ENCODE measurements around the gene ZNF10.

Gene ZNF10

DNA sequence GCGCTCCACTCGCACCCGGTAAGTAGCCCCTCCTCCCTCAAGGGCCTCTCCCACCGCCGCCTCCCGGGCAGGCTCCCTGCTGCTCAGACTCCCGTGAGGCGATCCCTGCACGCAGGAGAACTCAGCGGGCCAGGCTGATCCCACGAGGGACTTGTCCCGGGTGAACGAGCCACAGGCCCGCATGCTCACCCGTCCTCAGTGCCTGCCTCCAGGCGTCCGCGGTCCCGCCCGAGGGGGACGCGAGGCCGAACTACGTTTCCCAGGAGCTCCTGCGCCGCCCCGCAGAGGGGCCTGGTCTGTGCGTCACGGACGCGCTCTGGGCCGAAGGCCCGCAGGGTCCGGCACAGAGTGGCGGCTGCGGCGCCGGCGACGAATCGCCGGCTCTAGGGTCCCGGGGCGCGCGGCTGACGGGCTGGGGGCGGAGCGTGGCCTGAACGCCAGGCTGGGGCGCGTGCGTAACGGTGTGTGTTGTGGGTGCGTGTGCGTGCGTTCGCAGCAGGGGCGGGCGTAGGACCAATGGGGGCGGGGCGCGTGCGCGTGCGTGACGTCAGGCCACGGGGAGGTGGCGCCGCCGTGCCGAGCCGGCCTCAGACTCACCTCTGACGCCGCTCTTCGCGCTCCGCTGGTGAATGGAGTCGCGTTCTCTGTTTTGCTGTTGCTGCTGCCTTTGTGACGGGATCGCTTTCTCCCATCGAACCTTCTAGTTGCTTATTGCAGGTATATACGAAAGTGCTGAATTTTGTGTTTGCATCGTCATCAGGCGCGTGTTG lies at the start of gene ZNF10, which contains the start of gene ZNF891:
TSS of gene ZNF10 (plus strand) at position 590 of the 770 bp plus-strand sequence. CDS start 13,866 bp downstream, outside the sequence.
TSS of gene ZNF891 (minus strand) at position 237 of the 770 bp plus-strand sequence. CDS start 8,356 bp downstream, outside the sequence.
- H3K4me1 Mint-ChIP-seq, result peaks cover 25% of the 10 kb centered on the region
- H3K9me3 Mint-ChIP-seq, result peaks cover 23% of the 10 kb centered on the region
- H3K27ac Mint-ChIP-seq, result peak within 1 kb of the TSS; percentile 99
- peak within 1 kb of the TSS; percentile 98 for H3K4me3 Mint-ChIP-seq
- no peaks in the 10 kb centered on the region for H3K27me3 Mint-ChIP-seq
- ATAC-seq, result peak; percentile 97
- peaks cover 65% of the 10 kb centered on the region for H3K36me3 Mint-ChIP-seq

- Mint-ChIP-seq H3K9me3 (peaks cover 28% of the 10 kb centered on the region), H3K27ac (no peak overlapping the region), H3K4me3 (no peak overlapping the region), H3K4me1 (peaks cover 5% of the 10 kb centered on the region), H3K27me3 (no peaks in the 10 kb centered on the region), H3K36me3 (peaks cover 55% of the 10 kb centered on the region)
- ATAC-seq, result no peak
Measured at GRCh38 chr12:133081159-133081780, 49.2 kb upstream of the ZNF10 start.

DNA sequence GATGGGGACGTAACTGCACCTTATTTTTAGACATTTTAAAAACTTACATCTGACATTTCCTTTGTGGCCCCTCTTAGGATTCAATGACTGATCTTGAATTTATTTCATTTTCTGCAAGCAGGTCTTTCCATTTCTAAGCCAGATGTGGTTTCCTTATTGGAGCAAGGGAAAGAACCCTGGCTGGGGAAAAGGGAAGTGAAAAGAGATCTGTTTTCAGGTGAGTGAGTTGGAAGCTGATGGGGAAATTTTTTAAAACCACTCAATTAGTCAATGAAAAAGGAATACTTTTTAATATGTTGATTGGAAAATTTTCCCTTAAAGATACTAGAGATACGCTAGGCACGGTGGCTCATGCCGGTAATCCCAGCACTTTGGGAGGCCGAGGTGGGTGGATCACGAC lies 47.1 kb upstream of the ZNF10 start:
- no peak overlapping the region for H3K4me3 Mint-ChIP-seq
- H3K4me1 Mint-ChIP-seq, result peaks cover 5% of the 10 kb centered on the region
- peaks cover 22% of the 10 kb centered on the region for H3K9me3 Mint-ChIP-seq
- H3K27me3 Mint-ChIP-seq, result no peaks in the 10 kb centered on the region
- H3K27ac Mint-ChIP-seq, result peak overlapping the region; percentile 27
- no peak for ATAC-seq
- peaks cover 67% of the 10 kb centered on the region for H3K36me3 Mint-ChIP-seq

DNA sequence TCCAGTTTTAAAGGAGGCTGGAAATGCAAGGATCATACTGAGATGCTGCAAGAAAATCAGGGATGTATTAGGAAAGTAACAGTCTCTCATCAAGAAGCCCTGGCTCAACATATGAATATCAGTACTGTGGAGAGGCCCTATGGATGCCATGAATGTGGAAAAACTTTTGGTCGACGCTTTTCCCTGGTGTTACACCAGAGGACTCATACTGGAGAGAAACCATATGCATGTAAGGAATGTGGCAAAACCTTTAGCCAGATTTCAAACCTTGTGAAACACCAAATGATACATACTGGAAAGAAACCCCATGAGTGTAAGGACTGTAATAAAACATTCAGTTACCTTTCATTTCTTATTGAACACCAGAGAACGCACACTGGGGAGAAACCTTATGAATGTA lies 24.8 kb upstream of the ZNF10 start:
- Mint-ChIP-seq H3K36me3 (peaks cover 95% of the 10 kb centered on the region), H3K27me3 (no peaks in the 10 kb centered on the region), H3K4me1 (no peaks in the 10 kb centered on the region), H3K27ac (no peak overlapping the region), H3K4me3 (no peak overlapping the region), H3K9me3 (peaks cover 21% of the 10 kb centered on the region)
- ATAC-seq, result no peak

DNA sequence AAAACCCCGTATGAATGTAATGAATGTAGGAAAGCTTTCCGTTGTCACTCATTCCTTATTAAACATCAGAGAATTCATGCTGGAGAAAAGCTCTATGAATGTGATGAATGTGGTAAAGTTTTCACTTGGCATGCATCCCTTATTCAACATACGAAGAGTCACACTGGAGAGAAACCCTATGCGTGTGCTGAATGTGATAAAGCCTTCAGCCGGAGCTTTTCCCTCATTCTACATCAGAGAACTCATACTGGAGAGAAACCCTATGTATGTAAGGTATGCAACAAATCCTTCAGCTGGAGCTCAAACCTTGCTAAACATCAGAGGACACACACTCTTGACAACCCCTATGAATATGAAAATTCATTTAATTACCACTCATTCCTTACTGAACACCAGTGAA lies 24.2 kb upstream of the ZNF10 start:
- Mint-ChIP-seq H3K36me3 (peaks cover 93% of the 10 kb centered on the region), H3K4me3 (no peak overlapping the region), H3K9me3 (peaks cover 24% of the 10 kb centered on the region), H3K4me1 (no peaks in the 10 kb centered on the region), H3K27me3 (no peaks in the 10 kb centered on the region), H3K27ac (no peak overlapping the region)
- ATAC-seq, result no peak

GRCh38 chr12:133107121-133107520 lies 23.3 kb upstream of the ZNF10 start:
- H3K27me3 Mint-ChIP-seq, result no peaks in the 10 kb centered on the region
- H3K4me1 Mint-ChIP-seq, result no peaks in the 10 kb centered on the region
- peaks cover 23% of the 10 kb centered on the region for H3K9me3 Mint-ChIP-seq
- H3K4me3 Mint-ChIP-seq, result no peak overlapping the region
- H3K27ac Mint-ChIP-seq, result no peak overlapping the region
- peaks cover 89% of the 10 kb centered on the region for H3K36me3 Mint-ChIP-seq
- no peak for ATAC-seq

- Mint-ChIP-seq H3K36me3 (peaks cover 84% of the 10 kb centered on the region), H3K27me3 (no peaks in the 10 kb centered on the region), H3K4me1 (no peaks in the 10 kb centered on the region), H3K27ac (no peak overlapping the region), H3K4me3 (no peak overlapping the region), H3K9me3 (peaks cover 23% of the 10 kb centered on the region)
- no peak for ATAC-seq
Measured at GRCh38 chr12:133108150-133108549, 22.3 kb upstream of the ZNF10 start.

DNA sequence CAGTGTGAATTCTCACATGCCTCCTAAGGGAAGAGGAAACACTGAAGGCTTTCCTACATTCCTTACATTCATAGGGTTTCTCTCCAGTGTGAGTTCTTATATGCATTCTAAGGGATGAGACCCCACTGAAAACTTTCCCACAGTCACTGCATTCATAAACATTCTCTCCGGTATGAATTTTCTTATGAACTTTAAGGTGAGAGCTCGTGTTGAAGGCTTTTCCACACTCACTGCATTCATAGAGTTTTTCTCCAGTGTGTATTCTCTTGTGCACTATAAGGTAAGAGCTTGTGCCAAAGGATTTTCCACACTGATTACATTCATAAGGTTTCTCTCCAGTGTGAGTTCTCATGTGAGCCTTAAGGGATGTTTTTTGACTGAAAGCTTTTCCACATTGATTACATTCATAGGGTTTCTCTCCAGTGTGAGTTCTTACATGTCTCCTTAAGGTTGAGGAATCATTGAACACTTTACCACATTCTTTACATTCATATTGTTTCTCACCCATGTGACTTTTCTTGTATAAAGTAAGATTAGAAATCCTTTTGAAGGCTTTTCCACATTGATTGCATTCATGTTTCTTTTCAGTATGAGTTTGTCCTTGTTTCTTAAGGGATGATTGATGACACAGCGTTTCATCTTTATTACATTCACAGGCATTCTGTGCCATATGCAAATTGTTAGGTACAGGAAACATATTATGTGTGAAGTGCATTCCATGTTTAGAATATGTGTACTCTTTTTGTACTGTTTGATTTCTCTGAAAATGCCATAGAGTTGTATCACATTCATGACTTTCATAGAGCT lies 9.8 kb upstream of the ZNF10 start:
- Mint-ChIP-seq H3K27me3 (no peaks in the 10 kb centered on the region), H3K4me3 (no peak overlapping the region), H3K27ac (no peak overlapping the region), H3K36me3 (peaks cover 91% of the 10 kb centered on the region), H3K4me1 (no peaks in the 10 kb centered on the region), H3K9me3 (peaks cover 45% of the 10 kb centered on the region)
- ATAC-seq, result no peak

- ATAC-seq, result no peak
- Mint-ChIP-seq H3K36me3 (peaks cover 78% of the 10 kb centered on the region), H3K27ac (no peak overlapping the region), H3K4me3 (no peak overlapping the region), H3K4me1 (peaks cover 8% of the 10 kb centered on the region), H3K27me3 (no peaks in the 10 kb centered on the region), H3K9me3 (peaks cover 33% of the 10 kb centered on the region)
Measured at GRCh38 chr12:133124674-133125073, 5.8 kb upstream of the ZNF10 start.

DNA sequence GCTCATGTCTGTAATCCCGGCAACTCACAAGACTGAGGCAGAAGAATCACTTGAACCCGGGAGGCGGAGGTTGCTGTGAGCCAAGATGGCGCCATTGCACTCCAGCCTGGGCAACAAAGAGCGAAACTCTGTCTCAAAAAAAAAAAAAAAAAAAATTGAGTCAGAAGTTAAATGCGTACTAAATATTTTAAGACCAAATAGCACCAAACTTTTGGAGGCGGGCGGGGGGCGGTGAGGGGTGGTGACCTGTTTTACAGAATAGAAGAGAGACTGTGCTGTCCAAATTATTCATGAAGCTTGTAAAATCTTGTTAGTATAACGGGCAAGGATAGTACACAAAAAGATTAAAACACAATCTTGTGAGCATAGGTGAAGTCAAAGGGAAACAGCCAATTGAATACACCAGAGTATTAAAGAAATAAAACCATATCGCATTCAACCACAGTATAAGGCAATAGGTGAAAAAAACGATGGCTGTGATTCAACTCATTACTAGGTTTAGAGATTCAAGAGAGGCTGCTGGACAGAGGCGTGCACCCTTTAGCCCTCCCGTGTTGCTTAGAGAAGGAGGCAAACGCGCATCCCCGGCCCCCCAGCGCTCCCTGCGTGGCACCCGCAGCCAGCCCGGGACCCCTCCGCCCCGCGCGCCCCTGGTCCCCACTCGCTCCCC lies 924 bp upstream of the ZNF10 start:
- H3K4me1 Mint-ChIP-seq, result peaks cover 25% of the 10 kb centered on the region
- peak overlapping the region; percentile 98 for H3K4me3 Mint-ChIP-seq
- H3K36me3 Mint-ChIP-seq, result peaks cover 63% of the 10 kb centered on the region
- no peaks in the 10 kb centered on the region for H3K27me3 Mint-ChIP-seq
- no peak for ATAC-seq
- peak overlapping the region; percentile 99 for H3K27ac Mint-ChIP-seq
- peaks cover 22% of the 10 kb centered on the region for H3K9me3 Mint-ChIP-seq

GRCh38 chr12:133130808-133131128 lies 341 bp downstream of the ZNF10 start:
- no peaks in the 10 kb centered on the region for H3K27me3 Mint-ChIP-seq
- peak; percentile 28 for ATAC-seq
- H3K4me3 Mint-ChIP-seq, result peak overlapping the region; percentile 98
- peaks cover 25% of the 10 kb centered on the region for H3K4me1 Mint-ChIP-seq
- peak overlapping the region; percentile 99 for H3K27ac Mint-ChIP-seq
- peaks cover 28% of the 10 kb centered on the region for H3K9me3 Mint-ChIP-seq
- peaks cover 66% of the 10 kb centered on the region for H3K36me3 Mint-ChIP-seq

GRCh38 chr12:133135747-133136146 lies 5.3 kb downstream of the ZNF10 start:
- Mint-ChIP-seq H3K27me3 (no peaks in the 10 kb centered on the region), H3K36me3 (peaks cover 84% of the 10 kb centered on the region), H3K9me3 (peaks cover 43% of the 10 kb centered on the region), H3K4me3 (no peak overlapping the region), H3K27ac (no peak overlapping the region), H3K4me1 (peaks cover 11% of the 10 kb centered on the region)
- no peak for ATAC-seq

DNA sequence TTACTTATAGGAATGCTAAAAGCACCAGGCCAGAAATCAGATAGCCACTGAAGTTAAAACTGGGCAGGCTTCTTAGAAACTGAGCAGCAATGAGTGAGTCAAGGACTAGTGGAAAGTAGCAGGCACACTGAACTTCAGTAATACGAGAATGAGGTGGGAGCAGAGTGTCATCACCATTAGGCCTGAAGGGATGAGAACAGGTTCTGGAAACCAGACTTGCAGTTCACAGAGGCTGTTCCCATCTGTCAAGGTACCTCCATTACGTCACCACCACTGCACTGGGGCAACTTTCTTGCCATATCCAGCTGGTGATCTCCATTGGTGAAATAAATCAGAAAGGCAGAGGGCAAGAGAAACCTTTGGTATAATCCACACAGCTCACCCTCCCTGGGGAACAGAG lies 15.6 kb downstream of the ZNF10 start:
- no peaks in the 10 kb centered on the region for H3K4me1 Mint-ChIP-seq
- peaks cover 30% of the 10 kb centered on the region for H3K9me3 Mint-ChIP-seq
- H3K27me3 Mint-ChIP-seq, result no peaks in the 10 kb centered on the region
- no peak for ATAC-seq
- no peak overlapping the region for H3K4me3 Mint-ChIP-seq
- H3K36me3 Mint-ChIP-seq, result peaks cover 89% of the 10 kb centered on the region
- no peak overlapping the region for H3K27ac Mint-ChIP-seq

GRCh38 chr12:133156125-133156690 lies 25.8 kb downstream of the ZNF10 start:
- H3K4me3 Mint-ChIP-seq, result no peak overlapping the region
- no peaks in the 10 kb centered on the region for H3K4me1 Mint-ChIP-seq
- no peak for ATAC-seq
- no peaks in the 10 kb centered on the region for H3K27me3 Mint-ChIP-seq
- H3K36me3 Mint-ChIP-seq, result peaks cover 78% of the 10 kb centered on the region
- no peak overlapping the region for H3K27ac Mint-ChIP-seq
- H3K9me3 Mint-ChIP-seq, result peaks cover 47% of the 10 kb centered on the region

DNA sequence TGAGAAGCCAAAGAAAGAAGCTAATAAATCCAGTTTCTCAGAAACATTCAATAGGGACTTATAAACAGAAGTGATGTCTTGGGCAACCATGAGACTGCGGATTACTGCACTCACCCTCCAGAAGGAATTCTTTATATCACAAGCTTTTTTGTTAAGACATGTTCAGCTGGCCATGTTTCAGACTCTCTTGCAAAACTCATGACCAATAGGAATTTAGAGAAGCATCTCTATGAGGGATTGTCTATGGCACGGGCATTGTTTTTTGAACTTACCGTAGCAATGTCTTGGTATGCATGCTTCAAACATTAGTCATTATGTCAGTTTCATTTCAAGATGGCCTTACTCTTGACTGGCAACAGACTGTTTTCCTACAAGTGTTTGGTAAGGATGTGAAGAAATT lies 35.3 kb downstream of the ZNF10 start:
- Mint-ChIP-seq H3K27me3 (no peaks in the 10 kb centered on the region), H3K36me3 (peaks cover 5% of the 10 kb centered on the region)
- ATAC-seq, result no peak

More for the DNA sequence above, 35.3 kb downstream of the ZNF10 start:
- Mint-ChIP-seq H3K9me3 (peaks cover 36% of the 10 kb centered on the region), H3K27ac (no peak overlapping the region), H3K4me1 (no peaks in the 10 kb centered on the region), H3K4me3 (no peak overlapping the region)
